Body of pancreas (tissue), 4 donors: ENCODE results near the gene FBL. TPM values are rescaled to one million over a fixed set of nuclear protein-coding genes. Genes with fewer than 3 reads are reported as not detected.

Experiments
- ATAC-seq: fragments of 150-250 bp; one replicate; pipeline ENCODE4 v1.9.1; 2016
- DNase-seq, 4 donors: peaks; one replicate each; pipeline ENCODE4 v3.0.0-alpha.2; 2019
- H3K27ac ChIP-seq, 4 donors: fragments of 200-600 bp; sonication (generic); 1 replicate in 3 of 4; 2 replicates in 1 of 4; pipeline versions ENCODE4 v1.5.1 to v1.6.1; 2016 to 2019; ENCODE audit warnings: mild to moderate bottlenecking in 1 of 4, mixed read lengths in 1 of 4, moderate library complexity in 1 of 4
- H3K27me3 ChIP-seq, 2 donors: fragments of 200-600 bp; sonication (generic); one replicate each; pipeline ENCODE4 v1.6.0; 2016; ENCODE audit warnings: mild to moderate bottlenecking in 1 of 2
- H3K36me3 ChIP-seq, 2 donors: fragments of 200-600 bp; sonication (generic); replicated peaks in 1 of 2; 2 replicates each; pipeline ENCODE4 v1.5.1; 2016; ENCODE audit warnings: low read depth in 2 of 2; ENCODE audit not compliant: insufficient read depth in 1 of 2
- H3K4me1 ChIP-seq: fragments of 200-600 bp; sonication (generic); one replicate; pipeline ENCODE4 v1.6.0; 2016
- H3K4me3 ChIP-seq, 2 donors: fragments of 200-600 bp; sonication (generic); 1 replicate in 1 of 2; 2 replicates in 1 of 2; pipeline ENCODE4 v1.5.1; 2016 to 2019
- H3K9me3 ChIP-seq, 3 donors: fragments of 200-600 bp; sonication (generic); 1 replicate in 2 of 3; 2 replicates in 1 of 3; pipeline ENCODE4 v1.5.1; 2016
- CTCF ChIP-seq, 7 experiments: fragments of 450-650 bp in 4 of 7; fragments of 200-600 bp in 3 of 7; sonication (generic) in 3 of 7; IDR thresholded peaks; one replicate each; pipeline ENCODE4 v1.5.1; 2016 to 2019; ENCODE audit warnings: antibody characterized with exemption in 7 of 7
- POLR2A ChIP-seq, 3 donors: fragments of 450-650 bp; IDR thresholded peaks; one replicate each; pipeline ENCODE4 v1.6.1; 2016; ENCODE audit warnings: antibody characterized with exemption in 3 of 3, mild to moderate bottlenecking in 2 of 3
- WGBS, 2 donors: methylation state at CpG; one replicate each; pipeline ENCODE4 v1.1.5; 2017; 5-methylcytosine and 5-hydroxymethylcytosine counted together
- intact Hi-C: fragments of 100-400 bp; cut with DNase I; formaldehyde crosslinking; loops from one replicate; pipeline ENCODE4 v1.15.1; 2023
- total RNA-seq, 2 donors: library from RNA; depleted of rRNA; stranded (reverse); fragments of >200 nt; gene quantifications; one replicate each; pipeline ENCODE4 v1.1.0, GENCODE V29; 2016

Gene FBL
- total RNA-seq, 2 donors from 2014 or later, result 90.3 to 118 TPM

- TF ChIP-seq POLR2A (IDR thresholded peaks at IDR 0.05), result no peak
- no peak for TF ChIP-seq CTCF (IDR thresholded peaks at IDR 0.05)
- intact Hi-C loops, result no loop called here
- no peak for ATAC-seq
- no peaks in the 10 kb centered on the region for H3K36me3 ChIP-seq
- DNase-seq, result no peak
- WGBS, 2 donors, result 22 to 26% methylated on average over 4 of the region's 4 CpGs
- H3K4me3 ChIP-seq, result no peak overlapping the region
- H3K4me1 ChIP-seq, result no peaks in the 10 kb centered on the region
- H3K9me3 ChIP-seq, result no peaks in the 10 kb centered on the region
- no peak overlapping the region for H3K27ac ChIP-seq
- H3K27me3 ChIP-seq, result no peaks in the 10 kb centered on the region
Measured at GRCh38 chr19:39802958-39803357, 43.2 kb downstream of the FBL start.

GRCh38 chr19:39797083-39797482 lies 49.1 kb downstream of the FBL start:
- Histone ChIP-seq H3K27ac (no peak overlapping the region), H3K9me3 (no peaks in the 10 kb centered on the region), H3K4me1 (no peaks in the 10 kb centered on the region), H3K4me3 (no peak overlapping the region), H3K27me3 (peaks cover 0 to 4% of the 10 kb centered on the region in 2 donors), H3K36me3 (no peaks in the 10 kb centered on the region)
- 37 to 42% methylated on average over 2 of the region's 2 CpGs for WGBS, 2 donors
- ATAC-seq (no peak), DNase-seq (no peak)
- intact Hi-C loops, result no loop called here
- TF ChIP-seq POLR2A (IDR thresholded peaks at IDR 0.05), result no peak
- no peak for TF ChIP-seq CTCF (IDR thresholded peaks at IDR 0.05)

- Histone ChIP-seq H3K27ac (no peak overlapping the region), H3K36me3 (no peaks in the 10 kb centered on the region), H3K27me3 (peaks cover 0 to 4% of the 10 kb centered on the region in 2 donors), H3K4me3 (no peak overlapping the region), H3K9me3 (no peaks in the 10 kb centered on the region), H3K4me1 (no peaks in the 10 kb centered on the region)
- intact Hi-C loops, result no loop called here
- 22 to 29% methylated on average over 2 of the region's 2 CpGs for WGBS, 2 donors
- DNase-seq (no peak), ATAC-seq (no peak)
- no peak for TF ChIP-seq CTCF (IDR thresholded peaks at IDR 0.05)
Measured at GRCh38 chr19:39796000-39796498, 50.1 kb downstream of the FBL start.

- Histone ChIP-seq H3K4me1 (no peaks in the 10 kb centered on the region), H3K27me3 (peaks cover 0 to 4% of the 10 kb centered on the region in 2 donors), H3K9me3 (no peaks in the 10 kb centered on the region), H3K27ac (no peak overlapping the region), H3K4me3 (no peak overlapping the region), H3K36me3 (no peaks in the 10 kb centered on the region)
- TF ChIP-seq CTCF (IDR thresholded peaks at IDR 0.05), result no peak
- TF ChIP-seq POLR2A (IDR thresholded peaks at IDR 0.05), result no peak
- 43 to 48% methylated on average over 5 of the region's 5 CpGs for WGBS, 2 donors
- ATAC-seq (no peak), DNase-seq (no peak)
- intact Hi-C loops, result no loop called here
Measured at GRCh38 chr19:39795001-39795400, 51.2 kb downstream of the FBL start.

- WGBS, 2 donors, result 1 to 2% methylated on average over 9 to 17 of the region's 17 CpGs
- H3K36me3 ChIP-seq, result no peaks in the 10 kb centered on the region
- H3K4me3 ChIP-seq, result peak overlapping the region in 1 of 2 donors; percentile 37
- H3K27ac ChIP-seq, result no peak overlapping the region
- no peaks in the 10 kb centered on the region for H3K4me1 ChIP-seq
- intact Hi-C loops, result no loop called here
- TF ChIP-seq CTCF (IDR thresholded peaks at IDR 0.05) (peak; percentile 60 to 84 (median 81)), POLR2A (IDR thresholded peaks at IDR 0.05) (no peak)
- DNase-seq (peak; percentile 68 to 80 (median 72)), ATAC-seq (peak; percentile 91)
- peaks cover 0 to 4% of the 10 kb centered on the region in 2 donors for H3K27me3 ChIP-seq
- no peaks in the 10 kb centered on the region for H3K9me3 ChIP-seq
Measured at GRCh38 chr19:39792999-39793546, 53.1 kb downstream of the FBL start.
